GM12872 (cell line): ENCODE data around the gene IFITM10.

ENCODE experiments used
- CTCF ChIP-seq: IDR thresholded peaks from 3 replicates; pipeline ENCODE4 v1.5.1; 2011; ENCODE audit warnings: low read depth, mild to moderate bottlenecking, low read length, moderate library complexity; ENCODE audit not compliant: insufficient read depth

Gene IFITM10

GRCh38 chr11:1763796-1764661, 13.6 kb upstream of the IFITM10 start, which contains the start of gene CTSD:
CTSD (minus strand) TSS chr11:1763927; CDS start chr11:1763859, 68 bp downstream.
- TF ChIP-seq CTCF: peak; percentile 20; the same call in 1 of the 3 replicates

DNA sequence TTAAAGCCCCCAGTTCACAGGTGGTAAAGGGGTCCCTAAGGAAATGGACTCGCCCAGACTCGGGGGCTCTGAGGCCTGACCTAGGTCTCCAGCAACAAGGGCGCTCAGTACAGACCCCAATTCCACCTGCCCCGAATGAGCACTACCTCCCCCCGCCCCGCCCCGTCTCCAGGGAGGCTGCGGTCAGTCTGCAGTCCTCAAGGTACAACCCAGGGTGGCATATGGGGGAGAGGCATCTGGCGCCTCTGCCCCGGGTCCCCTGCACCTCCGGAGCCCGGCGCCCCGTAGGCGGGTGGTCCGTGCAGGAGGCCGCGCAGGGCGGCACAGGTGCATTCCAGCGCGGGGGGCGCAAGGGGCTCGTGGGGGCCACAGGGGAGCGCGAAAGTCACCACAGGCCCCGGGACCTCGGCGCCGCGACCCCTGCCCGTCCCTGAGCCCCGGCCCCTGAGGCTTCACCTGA, 13.0 kb upstream of the IFITM10 start:
- TF ChIP-seq CTCF: no peak

DNA sequence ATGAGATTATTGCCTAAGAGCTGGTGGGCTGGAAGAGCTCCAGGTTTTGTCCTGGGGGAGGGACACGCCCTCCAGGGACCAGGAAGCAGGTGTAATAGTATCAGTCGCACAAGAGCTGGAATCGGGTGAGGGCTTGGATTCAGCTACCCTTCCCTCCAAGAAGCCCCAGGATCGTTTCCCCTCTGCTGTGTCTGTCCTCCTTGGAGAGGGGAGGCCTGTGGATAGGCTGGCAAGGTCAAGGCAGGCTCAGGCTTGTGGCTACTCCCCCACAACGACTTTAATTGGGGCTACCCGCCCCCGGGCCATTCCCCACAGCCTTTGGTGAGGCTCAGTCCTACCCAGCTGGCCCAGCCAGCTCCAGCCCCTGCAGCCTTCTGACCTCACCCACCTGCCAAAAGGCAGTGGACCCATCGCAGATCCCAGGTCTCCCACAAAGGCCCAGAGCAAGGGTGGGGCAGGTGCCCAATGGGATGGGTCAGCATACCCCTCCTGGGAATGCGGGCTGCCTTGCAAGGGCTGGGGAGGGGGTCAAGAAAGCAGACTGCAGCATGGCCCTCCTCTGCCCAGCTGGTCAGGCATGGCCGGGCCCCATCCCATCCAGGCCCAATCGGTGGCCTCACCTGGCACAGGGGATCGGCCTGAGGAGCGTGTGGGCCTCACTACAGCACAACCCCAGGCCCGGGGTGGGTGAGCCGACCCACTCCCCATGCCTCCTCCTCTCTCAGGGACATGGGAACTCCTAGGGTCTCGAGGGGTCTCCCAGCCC, 12.3 kb upstream of the IFITM10 start:
- TF ChIP-seq CTCF: no peak

- no peak for TF ChIP-seq CTCF
These were observed 11.6 kb upstream of the IFITM10 start for GRCh38 chr11:1761857-1762536.

GRCh38 chr11:1761110-1761856, 10.9 kb upstream of the IFITM10 start:
- TF ChIP-seq CTCF: no peak

GRCh38 chr11:1760351-1761109, 10.1 kb upstream of the IFITM10 start:
- TF ChIP-seq CTCF: no peak
